ENCODE data around the gene DPF3. TPM values are rescaled to one million over a fixed set of nuclear protein-coding genes. Genes with fewer than 3 reads are reported as not detected.

Gene DPF3
- total RNA-seq, 2 donors from 2014 or later: 0.78 to 4.0 TPM

DNA sequence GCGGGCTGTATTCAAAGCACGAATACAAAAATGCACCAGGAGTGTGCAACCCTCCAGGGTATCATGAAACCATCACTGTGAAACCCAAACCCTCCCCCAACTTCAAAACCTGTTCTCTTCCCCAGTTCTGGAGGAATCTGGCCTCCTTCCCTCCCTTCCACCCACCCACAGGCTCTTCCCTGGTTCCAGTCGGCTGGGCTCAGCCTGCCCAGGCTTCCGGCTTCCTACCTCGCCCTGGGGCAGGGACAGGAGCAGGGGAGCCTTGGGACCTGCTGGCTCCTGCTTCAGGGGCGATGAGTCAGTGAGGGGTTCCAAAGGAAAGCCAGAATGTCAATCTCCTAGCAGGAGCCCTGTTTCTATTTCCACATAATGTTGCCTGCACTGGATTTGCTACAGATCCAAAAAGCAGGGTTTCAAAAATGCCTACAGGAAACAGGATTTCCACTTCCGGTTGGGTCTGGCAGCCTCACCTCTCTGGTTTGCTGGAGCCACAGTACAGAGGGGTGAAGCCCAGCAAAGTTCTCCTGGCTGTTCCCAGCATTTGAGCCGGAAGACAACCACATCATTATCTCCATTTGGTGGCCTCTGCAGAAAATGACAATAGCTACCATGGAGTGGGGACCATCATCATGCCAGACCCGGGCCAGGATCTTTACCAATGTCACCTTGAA, 278.3 kb downstream of the DPF3 start:
- Histone ChIP-seq H3K4me1 (peaks cover 10% of the 10 kb centered on the region), H3K27ac (no peak overlapping the region), H3K27me3 (no peaks in the 10 kb centered on the region), H3K9me3 (no peaks in the 10 kb centered on the region), H3K36me3 (replicated peaks in 1 of 2; ENCODE audit: insufficient read depth in 1 of 2, low read depth in 2 of 2) (no peaks in the 10 kb centered on the region), H3K4me3 (no peak overlapping the region)
- no peak for TF ChIP-seq POLR2A (IDR thresholded peaks at IDR 0.05)
- TF ChIP-seq, protein P1, sequence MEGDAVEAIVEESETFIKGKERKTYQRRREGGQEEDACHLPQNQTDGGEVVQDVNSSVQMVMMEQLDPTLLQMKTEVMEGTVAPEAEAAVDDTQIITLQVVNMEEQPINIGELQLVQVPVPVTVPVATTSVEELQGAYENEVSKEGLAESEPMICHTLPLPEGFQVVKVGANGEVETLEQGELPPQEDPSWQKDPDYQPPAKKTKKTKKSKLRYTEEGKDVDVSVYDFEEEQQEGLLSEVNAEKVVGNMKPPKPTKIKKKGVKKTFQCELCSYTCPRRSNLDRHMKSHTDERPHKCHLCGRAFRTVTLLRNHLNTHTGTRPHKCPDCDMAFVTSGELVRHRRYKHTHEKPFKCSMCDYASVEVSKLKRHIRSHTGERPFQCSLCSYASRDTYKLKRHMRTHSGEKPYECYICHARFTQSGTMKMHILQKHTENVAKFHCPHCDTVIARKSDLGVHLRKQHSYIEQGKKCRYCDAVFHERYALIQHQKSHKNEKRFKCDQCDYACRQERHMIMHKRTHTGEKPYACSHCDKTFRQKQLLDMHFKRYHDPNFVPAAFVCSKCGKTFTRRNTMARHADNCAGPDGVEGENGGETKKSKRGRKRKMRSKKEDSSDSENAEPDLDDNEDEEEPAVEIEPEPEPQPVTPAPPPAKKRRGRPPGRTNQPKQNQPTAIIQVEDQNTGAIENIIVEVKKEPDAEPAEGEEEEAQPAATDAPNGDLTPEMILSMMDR (IDR thresholded peaks at IDR 0.05): no peak
- DNase-seq: no peak
- peak; percentile 21 for ATAC-seq
- intact Hi-C loops (cut with DNase I): no loop called here
- 85 to 91% methylated on average over 9 of the region's 9 CpGs for WGBS, 2 donors

DNA sequence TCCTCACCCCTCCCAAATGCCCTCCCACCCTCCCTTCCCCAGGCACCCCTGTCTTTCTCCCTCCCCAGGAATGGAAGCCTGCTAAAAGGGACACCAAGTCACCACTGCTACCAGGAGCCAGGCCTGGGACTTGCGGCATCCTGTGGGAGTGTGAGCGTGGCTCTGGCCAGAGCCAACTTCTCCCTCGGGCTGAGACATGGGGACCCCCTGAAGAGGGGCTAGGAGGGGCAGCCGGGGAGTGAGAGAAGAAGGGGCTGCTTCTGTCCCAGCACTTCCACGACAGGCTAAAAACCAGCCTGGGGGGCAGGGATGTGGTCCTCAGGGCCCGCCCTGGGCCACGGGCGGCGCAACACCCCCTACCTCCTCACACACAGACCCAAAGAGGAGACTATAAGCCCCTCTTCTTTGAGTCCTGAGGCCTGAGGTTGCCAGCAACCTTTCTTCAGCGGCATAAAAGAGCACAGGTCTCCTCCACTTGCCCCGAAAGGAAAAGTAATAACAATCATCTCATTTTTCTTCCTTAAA, 278.9 kb downstream of the DPF3 start:
- Histone ChIP-seq H3K9me3 (no peaks in the 10 kb centered on the region), H3K27ac (no peak overlapping the region), H3K4me1 (peaks cover 10% of the 10 kb centered on the region), H3K4me3 (no peak overlapping the region), H3K36me3 (replicated peaks in 1 of 2; ENCODE audit: insufficient read depth in 1 of 2, low read depth in 2 of 2) (no peaks in the 10 kb centered on the region), H3K27me3 (no peaks in the 10 kb centered on the region)
- ATAC-seq (no peak), DNase-seq (no peak)
- TF ChIP-seq, protein P1 (IDR thresholded peaks at IDR 0.05): no peak
- no peak for TF ChIP-seq POLR2A (IDR thresholded peaks at IDR 0.05)
- intact Hi-C loops (cut with DNase I): no loop called here
- 84 to 89% methylated on average over 11 of the region's 11 CpGs for WGBS, 2 donors

DNA sequence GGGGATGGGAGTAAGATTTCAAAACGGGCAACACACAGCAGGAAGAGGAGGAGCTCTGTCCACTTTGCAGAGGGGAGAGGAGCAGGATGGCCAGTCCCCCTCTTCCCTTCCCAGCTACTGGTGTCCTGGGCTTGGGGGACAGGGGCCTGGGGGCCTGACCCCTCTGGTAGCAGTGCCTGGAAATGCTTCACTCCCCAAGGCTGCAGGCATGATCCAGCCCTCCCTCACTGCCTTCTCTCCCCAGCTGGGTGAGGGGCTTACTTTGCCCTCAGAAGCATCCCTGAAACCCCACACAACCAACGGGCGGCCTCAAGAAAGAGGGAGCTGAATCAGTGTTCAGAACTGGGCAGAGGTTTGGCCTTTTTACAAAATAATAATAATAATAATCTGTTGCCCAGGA, 279.5 kb downstream of the DPF3 start:
- WGBS, 2 donors: 86 to 87% methylated on average over 3 of the region's 3 CpGs
- intact Hi-C loops (cut with DNase I): no loop called here
- peaks cover 10% of the 10 kb centered on the region for H3K4me1 ChIP-seq
- H3K27ac ChIP-seq: no peak overlapping the region
- no peaks in the 10 kb centered on the region for H3K9me3 ChIP-seq
- H3K4me3 ChIP-seq: no peak overlapping the region
- TF ChIP-seq POLR2A (IDR thresholded peaks at IDR 0.05): no peak
- TF ChIP-seq, protein P1 (IDR thresholded peaks at IDR 0.05): no peak
- ATAC-seq: no peak
- no peak for DNase-seq
- no peaks in the 10 kb centered on the region for H3K36me3 ChIP-seq (replicated peaks in 1 of 2; ENCODE audit: insufficient read depth in 1 of 2, low read depth in 2 of 2)
- no peaks in the 10 kb centered on the region for H3K27me3 ChIP-seq

DNA sequence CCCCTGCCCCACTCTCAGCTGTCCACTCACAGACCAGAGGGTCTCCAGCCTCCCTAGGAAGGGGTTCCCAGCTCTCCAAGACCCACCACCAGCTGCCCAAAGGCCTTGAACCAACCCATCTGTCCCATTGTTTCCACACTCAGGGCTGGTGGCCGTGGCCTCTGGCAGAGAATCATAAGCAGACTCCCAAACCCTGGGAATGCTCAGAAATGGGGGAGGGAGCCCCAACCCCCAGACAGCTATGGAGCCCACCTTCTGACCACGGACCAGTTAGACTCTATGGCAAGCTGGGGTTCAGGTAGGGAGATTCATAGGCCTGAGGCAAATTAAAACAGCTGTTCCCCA, 280.0 kb downstream of the DPF3 start:
- Histone ChIP-seq H3K9me3 (no peaks in the 10 kb centered on the region), H3K27ac (no peak overlapping the region), H3K4me1 (peaks cover 10% of the 10 kb centered on the region), H3K27me3 (no peaks in the 10 kb centered on the region), H3K4me3 (no peak overlapping the region), H3K36me3 (replicated peaks in 1 of 2; ENCODE audit: insufficient read depth in 1 of 2, low read depth in 2 of 2) (no peaks in the 10 kb centered on the region)
- intact Hi-C loops (cut with DNase I): no loop called here
- ATAC-seq (no peak), DNase-seq (no peak)
- WGBS, 2 donors: 81 to 83% methylated on average over 2 of the region's 2 CpGs
- TF ChIP-seq POLR2A (IDR thresholded peaks at IDR 0.05): no peak

DNA sequence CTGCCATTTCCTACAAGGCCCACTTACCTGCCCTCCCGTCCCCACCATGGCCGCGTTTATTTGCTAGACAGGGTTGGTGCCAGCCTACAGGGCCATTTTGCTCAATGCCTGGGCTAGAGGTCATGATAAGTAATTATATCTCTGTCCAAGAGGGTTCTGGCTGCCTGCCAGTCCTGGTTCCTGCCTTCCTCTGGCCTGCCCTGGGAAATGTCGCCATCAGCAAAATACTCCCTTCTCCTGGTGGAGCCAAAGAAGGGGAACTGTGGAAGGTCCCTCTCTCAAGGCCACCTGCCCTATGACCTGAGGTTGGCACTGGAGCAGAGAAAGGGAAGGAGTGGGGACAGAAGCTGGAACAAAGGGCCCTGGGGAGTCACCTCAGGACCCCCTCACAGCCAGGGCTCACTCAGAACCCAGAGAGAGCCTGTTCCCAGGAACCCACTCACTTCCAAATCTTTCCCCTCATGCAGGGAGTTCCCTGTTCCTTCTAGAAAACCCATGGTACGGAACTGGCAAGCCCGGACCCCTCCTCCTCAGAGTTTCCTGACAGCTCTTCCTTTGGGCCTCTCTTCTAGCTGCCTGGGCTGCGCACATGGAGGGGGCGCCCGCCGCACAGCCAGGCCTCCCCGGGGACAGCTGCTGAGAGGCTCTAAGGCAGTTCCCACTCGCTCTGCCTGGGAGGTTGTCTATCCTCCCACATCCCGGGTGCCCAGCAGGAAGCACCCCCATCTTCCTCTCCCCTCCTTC, 280.5 kb downstream of the DPF3 start:
- Histone ChIP-seq H3K36me3 (replicated peaks in 1 of 2; ENCODE audit: insufficient read depth in 1 of 2, low read depth in 2 of 2) (no peaks in the 10 kb centered on the region), H3K4me1 (peaks cover 10% of the 10 kb centered on the region), H3K9me3 (no peaks in the 10 kb centered on the region), H3K4me3 (no peak overlapping the region), H3K27me3 (no peaks in the 10 kb centered on the region), H3K27ac (no peak overlapping the region)
- ATAC-seq (peak; percentile 53), DNase-seq (peak; percentile 63 to 81 (median 77))
- 58 to 62% methylated on average over 13 of the region's 13 CpGs for WGBS, 2 donors
- TF ChIP-seq POLR2A (IDR thresholded peaks at IDR 0.05): no peak
- TF ChIP-seq, protein P1 (IDR thresholded peaks at IDR 0.05): no peak
- intact Hi-C loops (cut with DNase I): no loop called here
